GM18505 (cell line): ENCODE measurements around the gene ATP6V0E2.

Experiments used
- ATAC-seq: cut with Tn5 transposase; IDR thresholded peaks from one replicate; pipeline ENCODE4 v1.9.1; 2021; ENCODE audit not compliant: unreplicated experiment
- POLR2A ChIP-seq: IDR thresholded peaks from 4 replicates; pipeline ENCODE4 v1.6.1; 2011; ENCODE audit warnings: borderline replicate concordance; ENCODE audit not compliant: insufficient read depth, insufficient read length; ENCODE audit errors: extremely low read depth

The ATP6V0E2 gene

DNA sequence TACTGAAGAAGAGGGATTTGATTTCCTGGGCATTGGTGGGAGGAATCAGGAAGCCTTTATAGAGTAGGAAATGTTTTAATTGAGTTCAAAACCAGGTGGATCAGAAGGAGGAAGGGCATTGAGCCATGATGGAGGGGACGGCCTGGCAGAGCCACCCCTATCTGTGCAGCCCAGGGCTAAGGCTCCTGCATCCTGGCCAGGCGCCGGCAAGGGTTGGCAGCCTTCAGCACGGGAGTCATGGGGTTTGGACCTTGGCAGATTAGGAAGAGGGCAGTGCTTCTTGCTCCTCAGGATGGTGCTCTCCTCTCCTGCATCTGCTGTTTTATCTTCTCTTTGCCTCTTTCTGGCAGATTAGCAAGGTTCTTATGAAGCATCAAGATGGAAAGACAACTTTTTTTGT is 23.1 kb upstream of the ATP6V0E2 start:
- TF ChIP-seq POLR2A = no peak
- ATAC-seq = no peak

DNA sequence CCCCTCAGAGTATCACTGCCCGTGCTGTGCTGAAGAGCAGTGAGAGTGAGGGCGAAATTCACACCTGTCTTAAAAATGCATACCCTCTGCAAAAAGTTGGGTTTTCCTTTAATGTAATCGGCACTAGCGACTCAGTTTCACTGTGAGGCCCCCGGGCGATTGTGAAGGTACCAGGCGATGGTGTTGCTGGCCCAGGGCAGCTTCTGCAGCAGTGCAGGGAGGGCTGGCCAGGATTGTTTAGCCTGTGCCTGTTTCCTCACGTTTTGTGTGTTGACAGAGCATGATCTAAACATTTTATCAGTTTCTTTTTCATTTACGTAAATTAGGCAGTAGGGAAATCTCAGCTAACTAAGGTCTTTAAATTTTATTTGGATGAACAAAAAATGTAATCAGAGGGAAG is 22.3 kb upstream of the ATP6V0E2 start:
- TF ChIP-seq POLR2A = no peak
- no peak for ATAC-seq

DNA sequence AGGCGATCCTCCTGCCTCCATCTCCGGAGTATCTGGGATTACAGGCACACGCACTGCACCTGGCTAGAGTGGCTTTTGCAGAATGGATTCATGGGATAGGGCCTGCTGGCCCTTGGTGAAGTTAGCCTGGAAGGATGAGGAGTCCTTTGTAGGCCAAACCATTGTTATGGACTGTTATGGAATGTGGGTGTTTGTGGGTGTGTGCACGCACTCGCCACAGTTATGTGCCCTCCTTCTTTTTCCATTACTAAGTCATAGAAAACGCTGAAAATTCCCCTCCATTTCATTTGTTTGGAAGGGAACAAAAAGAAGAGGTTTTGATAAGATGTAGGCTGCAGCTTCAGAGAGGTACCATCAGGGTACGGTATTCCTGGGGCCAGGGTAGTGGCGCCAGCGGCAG is 20.6 kb upstream of the ATP6V0E2 start:
- ATAC-seq = no peak
- TF ChIP-seq POLR2A = no peak

DNA sequence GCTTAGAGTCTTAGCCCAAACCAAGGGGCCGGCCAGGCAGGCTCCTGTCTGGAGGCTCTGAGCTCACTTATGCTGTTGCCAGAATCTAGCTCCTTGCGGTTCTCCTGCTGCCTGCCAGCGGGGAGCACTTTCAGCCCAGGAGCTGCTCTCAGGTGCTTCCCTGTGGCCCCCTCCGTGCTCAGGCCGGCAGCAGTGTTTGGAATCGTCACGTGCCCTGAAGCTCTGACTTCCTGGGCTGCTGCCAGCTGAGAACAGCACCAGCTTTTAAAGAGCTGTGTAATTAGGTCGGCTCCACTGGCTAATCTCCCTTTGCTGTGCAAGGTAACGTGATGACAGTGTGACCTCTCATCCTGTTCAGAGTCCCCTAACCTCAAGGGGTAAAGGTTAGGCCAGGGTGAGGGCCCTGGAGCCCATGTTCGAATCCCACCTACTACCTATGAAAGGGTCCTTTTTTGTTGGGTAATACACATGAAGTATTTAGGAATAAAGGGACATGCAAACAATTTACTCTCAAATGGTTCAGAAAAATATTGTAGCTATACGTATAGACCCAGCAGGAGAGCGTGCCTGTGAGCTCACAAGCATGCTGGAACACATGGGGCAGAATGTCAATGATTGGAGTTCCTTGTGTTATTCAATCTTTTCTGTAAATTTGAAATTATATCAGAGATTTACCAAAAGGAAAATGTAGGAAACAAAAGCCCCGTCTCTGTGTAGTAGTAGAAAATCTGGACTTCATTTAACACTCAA is 19.0 kb upstream of the ATP6V0E2 start:
- no peak for ATAC-seq

DNA sequence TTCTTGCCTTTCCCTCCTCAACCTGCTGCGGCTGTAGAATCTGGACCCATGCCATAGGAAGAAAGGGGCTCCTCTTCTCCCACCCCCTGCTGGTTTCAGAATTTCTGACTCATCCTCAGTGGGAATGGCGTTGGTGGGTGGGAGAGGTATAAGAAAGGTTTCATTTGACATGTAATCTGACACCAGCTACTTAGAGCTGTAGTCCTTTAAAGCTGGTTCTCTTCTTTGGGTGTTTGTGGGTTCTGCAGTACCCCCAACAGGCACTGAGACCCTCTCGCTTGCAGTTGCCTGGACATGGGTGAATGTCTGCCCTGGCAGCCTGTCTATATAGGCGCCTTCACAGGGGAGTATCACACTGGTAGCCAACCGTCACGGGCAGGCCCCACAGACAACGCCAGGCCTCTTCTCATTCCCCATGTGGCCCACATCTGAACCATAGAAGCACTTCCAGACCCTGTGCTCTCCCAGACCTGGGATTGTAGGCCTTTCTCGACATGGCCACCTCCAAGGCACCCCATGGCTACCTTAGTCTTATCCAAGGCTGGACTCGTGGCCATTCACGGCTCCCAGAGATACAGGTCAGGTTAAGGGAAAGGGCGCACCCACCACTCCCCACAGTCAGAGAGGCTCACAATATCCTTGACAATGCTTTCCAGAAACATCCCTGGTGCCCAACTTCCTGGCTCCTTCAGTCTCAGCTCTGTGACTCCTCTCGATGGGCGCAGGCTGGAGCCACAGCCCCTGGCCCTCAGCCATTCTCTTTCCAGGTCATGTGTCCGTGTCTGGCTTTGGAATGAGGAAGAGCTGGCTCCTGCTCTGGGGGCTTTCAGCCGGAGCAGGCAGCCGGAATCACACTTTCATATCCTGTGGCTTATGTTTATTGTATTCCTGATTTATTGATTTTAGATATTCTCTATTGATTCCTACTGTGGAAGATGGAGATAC is 18.1 kb upstream of the ATP6V0E2 start:
- TF ChIP-seq POLR2A = no peak
- ATAC-seq = no peak

More for the DNA sequence above, 19.0 kb upstream of the ATP6V0E2 start:
- no peak for TF ChIP-seq POLR2A

DNA sequence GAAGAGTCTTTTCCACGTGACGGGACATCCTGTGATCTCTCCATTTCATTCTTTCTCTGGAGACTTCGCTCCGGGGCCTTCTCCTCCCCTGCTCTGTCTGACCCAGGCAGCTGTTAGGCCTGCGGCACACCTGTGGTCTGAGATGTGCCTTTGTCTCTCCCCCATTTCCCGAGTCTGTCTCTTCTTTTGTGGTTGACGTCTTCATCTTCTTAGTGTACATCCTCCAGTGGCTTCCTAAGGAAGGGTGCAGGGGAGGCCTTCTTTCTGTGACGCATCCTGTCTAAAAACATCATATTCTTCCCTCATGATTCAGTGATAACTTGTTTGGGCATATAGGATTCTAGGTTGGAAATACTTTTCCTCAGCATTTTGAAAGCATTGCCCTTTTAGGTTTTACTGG is 17.2 kb upstream of the ATP6V0E2 start:
- TF ChIP-seq POLR2A = no peak
- no peak for ATAC-seq

DNA sequence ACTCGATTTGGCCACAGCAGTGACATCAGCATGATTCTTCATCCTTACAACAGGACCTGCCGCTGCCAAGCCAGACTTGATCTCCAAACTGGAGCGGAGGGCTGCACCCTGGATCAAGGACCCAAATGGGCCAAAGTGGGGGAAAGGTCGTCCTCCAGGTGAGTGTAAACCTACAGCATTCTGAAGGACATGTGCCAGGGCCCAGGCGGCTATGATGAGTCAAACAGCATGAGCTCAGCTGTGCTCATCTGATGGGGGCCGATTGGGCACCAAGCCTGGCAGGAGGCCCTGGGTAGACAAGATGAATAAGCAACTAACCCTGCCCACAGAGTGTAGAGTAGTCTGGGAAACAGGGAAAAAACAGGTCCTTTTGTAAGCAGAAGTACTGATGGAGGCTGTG is 14.4 kb upstream of the ATP6V0E2 start:
- TF ChIP-seq POLR2A = no peak
- ATAC-seq = no peak

DNA sequence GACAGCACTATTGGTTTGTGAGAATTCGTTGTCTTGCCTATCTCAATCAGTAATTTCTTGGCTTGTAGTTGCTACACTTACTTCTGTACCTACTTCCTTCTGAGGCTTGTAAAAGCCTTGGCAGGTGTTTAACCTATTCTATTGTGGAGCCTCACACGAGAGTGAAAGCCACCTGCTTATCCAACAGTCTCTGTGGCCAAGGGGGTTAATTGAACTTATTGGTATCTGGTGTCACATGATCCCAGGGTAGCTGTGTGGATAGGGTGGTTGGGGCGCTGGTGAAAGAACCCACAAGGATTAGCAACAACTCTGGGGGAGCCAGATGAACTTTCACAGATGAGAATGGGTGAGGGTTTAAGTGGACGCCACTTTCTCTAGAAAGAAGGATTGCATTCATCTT is 13.9 kb upstream of the ATP6V0E2 start:
- ATAC-seq = no peak
- no peak for TF ChIP-seq POLR2A

DNA sequence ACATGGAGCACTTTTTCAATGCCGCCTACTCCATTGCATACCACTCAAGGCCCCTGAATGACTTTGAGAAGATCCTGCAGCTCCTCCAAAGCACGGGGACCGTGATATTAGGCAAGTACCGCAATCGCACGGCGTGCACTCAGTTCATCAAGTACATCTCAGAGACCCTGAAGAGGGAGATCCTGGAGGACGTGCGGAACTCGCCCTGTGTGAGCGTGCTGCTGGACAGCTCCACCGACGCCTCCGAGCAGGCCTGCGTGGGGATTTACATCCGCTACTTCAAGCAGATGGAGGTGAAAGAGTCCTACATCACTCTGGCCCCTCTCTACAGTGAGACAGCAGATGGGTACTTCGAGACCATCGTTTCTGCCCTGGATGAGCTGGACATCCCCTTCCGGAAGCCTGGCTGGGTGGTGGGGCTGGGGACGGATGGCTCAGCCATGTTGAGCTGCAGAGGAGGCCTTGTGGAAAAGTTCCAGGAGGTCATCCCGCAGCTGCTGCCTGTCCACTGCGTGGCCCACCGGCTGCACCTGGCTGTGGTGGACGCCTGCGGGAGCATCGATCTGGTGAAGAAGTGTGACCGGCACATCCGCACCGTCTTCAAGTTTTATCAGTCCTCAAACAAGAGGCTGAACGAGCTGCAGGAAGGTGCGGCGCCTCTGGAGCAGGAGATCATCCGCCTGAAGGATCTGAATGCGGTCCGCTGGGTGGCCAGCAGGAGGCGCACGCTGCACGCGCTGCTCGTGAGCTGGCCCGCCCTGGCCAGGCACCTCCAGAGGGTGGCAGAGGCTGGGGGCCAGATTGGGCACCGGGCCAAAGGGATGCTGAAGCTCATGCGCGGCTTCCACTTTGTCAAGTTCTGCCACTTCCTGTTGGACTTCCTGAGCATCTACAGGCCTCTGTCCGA is 12.7 kb upstream of the ATP6V0E2 start:
- no peak for TF ChIP-seq POLR2A
- no peak for ATAC-seq

DNA sequence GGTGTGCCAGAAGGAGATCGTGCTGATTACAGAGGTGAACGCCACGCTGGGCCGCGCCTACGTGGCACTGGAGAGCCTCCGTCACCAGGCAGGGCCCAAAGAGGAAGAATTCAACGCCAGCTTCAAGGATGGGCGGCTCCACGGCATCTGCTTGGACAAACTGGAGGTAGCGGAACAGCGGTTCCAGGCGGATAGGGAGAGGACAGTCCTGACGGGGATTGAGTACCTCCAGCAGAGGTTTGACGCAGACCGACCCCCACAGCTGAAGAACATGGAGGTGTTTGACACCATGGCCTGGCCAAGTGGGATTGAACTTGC is 12.1 kb upstream of the ATP6V0E2 start:
- no peak for ATAC-seq
- no peak for TF ChIP-seq POLR2A

DNA sequence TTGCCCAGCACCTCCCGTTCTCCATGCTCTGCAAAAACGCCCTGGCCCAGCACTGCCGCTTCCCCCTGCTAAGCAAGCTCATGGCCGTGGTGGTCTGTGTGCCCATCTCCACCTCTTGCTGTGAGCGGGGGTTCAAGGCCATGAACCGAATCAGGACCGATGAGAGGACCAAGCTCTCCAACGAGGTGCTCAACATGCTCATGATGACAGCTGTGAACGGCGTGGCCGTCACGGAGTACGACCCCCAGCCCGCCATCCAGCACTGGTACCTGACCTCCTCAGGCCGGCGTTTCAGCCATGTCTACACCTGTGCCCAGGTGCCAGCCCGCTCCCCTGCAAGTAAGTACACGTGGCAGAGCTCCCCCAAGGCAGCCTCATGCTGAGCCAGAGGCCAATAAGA is 11.6 kb upstream of the ATP6V0E2 start:
- no peak for TF ChIP-seq POLR2A
- ATAC-seq = no peak

DNA sequence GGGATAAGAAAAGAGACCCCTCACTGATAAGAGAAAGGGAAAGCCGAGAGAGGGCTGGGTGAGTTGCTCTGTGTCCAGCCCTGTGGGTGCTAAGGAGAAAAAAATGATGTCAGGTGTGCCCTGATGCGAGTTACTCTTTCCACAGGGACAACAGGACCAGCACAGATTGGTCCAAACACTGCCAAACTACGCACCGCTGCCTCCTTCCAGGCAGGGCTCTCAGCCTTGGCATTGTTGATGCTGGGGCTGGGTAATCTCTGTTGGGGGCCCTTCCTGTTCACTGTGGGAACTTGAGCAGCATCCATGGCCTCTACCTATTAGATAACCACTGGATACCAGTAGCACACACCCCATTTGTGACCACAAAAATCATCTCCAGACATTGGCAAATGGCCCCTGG is 10.3 kb upstream of the ATP6V0E2 start:
- TF ChIP-seq POLR2A = no peak
- no peak for ATAC-seq

DNA sequence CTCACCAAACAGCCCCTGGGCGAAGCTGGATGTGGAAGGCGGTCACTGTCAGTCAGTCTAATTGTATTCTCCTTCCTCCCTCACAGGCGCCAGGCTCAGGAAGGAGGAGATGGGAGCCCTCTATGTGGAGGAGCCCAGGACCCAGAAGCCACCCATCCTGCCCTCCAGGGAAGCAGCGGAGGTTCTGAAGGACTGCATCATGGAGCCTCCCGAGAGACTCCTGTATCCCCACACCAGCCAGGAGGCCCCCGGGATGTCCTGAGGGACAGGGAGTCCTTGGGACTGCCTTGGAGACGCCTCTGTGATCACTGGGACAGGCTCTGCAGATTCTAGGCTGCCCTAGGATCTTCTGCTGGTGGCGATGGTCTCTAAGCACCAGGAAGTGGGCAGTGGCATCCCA is 9.7 kb upstream of the ATP6V0E2 start:
- ATAC-seq = no peak

More for the DNA sequence above, 9.7 kb upstream of the ATP6V0E2 start:
- no peak for TF ChIP-seq POLR2A
